ENCODE results near the gene FXYD2. TPM values are rescaled to one million over a fixed set of nuclear protein-coding genes. Genes with fewer than 3 reads are reported as not detected.

FXYD2 gene
- total RNA-seq, 1 experiment from 2014 or later = 1.4 TPM

GRCh38 chr11:117770061-117770460 is 54.5 kb downstream of the FXYD2 start (continued):
- TF ChIP-seq ZNF512 (CRISPR knock-in tag; IDR thresholded peaks at IDR 0.05; ENCODE audit: borderline replicate concordance) (no peak), ZNF219 (CRISPR knock-in tag; IDR thresholded peaks at IDR 0.05; ENCODE audit: borderline replicate concordance) (no peak), ZNF416 (CRISPR knock-in tag; IDR thresholded peaks at IDR 0.05) (no peak)

Other genes with a start within 250 kb of the FXYD2 start
- 0.25 to 0.90 TPM (median 0.82 TPM) in 3 replicates for gene DSCAML1, start 27.5 kb downstream of the FXYD2 start, total RNA-seq (2021)
- gene FXYD6, start 51.9 kb upstream of the FXYD2 start, total RNA-seq (2021) = 26.2 to 31.6 TPM (median 30.1 TPM) in 3 replicates
- 0.62 to 1.1 TPM (median 0.63 TPM) in 3 replicates for gene TMPRSS13, start 104.7 kb upstream of the FXYD2 start, total RNA-seq (2021)
- gene IL10RA, start 161.7 kb upstream of the FXYD2 start, total RNA-seq (2021) = 0.41 to 0.74 TPM (median 0.71 TPM) in 3 replicates

Measured in WTC11 (cell line).